Hepatocyte (in vitro differentiated cells): ENCODE data around the gene TMX3. TPM values are rescaled to one million over a fixed set of nuclear protein-coding genes. Genes with fewer than 3 reads are reported as not detected.

Source experiments
- polyA plus RNA-seq: library from polyadenylated mRNA; unstranded; fragments of >200 nt; fragmentation: Nextera tagmentation; extraction: Ambion mirVana; gene quantifications from 2 replicates; pipeline ENCODE4 v1.2.1, GENCODE V29; 2016
- total RNA-seq: library from RNA; depleted of rRNA; stranded (reverse); fragments of >200 nt; gene quantifications from 2 replicates; pipeline ENCODE4 v1.2.3, GENCODE V29; 2014

The TMX3 gene
- total and polyA plus RNA-seq, 2 experiments from 2014 or later: 15.1 to 40.2 TPM

Other genes starting within 250 kb of the TMX3 start
- 3.7 and 5.4 TPM in 2 replicates for gene CCDC102B, start 83.0 kb upstream of the TMX3 start, total RNA-seq
- 1.7 and 2.8 TPM in 2 replicates for gene CCDC102B, start 83.0 kb upstream of the TMX3 start, polyA plus RNA-seq